HG03159 (cell line): ENCODE results near the gene PSMC5.

Source experiments
- ATAC-seq: cut with Tn5 transposase; IDR thresholded peaks from one replicate; pipeline ENCODE4 v1.9.1; 2021; ENCODE audit warnings: mild to moderate bottlenecking, moderate library complexity; ENCODE audit not compliant: unreplicated experiment

PSMC5 gene

DNA sequence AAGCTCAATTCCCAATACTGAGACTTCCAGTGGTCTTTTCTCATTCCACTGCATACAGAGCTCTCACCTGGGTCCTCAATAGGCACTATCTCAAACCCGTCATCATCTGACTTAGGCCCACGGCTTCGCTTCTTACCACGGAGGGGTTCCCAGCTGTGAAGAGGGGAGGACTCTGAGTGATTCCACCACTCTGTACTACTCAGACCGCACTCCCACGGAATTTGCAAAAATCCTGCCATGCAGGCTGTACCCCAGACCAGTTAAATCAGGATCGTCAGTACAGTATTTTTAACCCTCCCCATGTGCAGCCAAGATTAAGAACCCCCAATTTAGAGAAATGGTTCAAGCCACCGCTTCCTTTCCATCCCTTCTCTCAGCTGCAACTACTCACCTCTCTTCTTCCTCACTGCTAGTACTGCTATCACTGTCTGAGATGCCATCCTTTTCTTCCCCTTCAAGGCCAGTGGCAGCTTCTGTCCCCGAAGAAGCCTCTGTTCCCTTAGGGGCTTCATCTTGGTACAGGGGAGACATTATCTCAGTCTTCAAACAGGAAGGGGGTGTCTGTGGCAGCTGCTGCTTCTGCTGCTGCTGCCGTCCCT lies 6.2 kb upstream of the PSMC5 start:
- no peak for ATAC-seq

- ATAC-seq, result no peak
These were observed 5.4 kb upstream of the PSMC5 start for GRCh38 chr17:63821804-63822203.

- ATAC-seq, result no peak
These were observed 4.7 kb upstream of the PSMC5 start for GRCh38 chr17:63822537-63822936.

DNA sequence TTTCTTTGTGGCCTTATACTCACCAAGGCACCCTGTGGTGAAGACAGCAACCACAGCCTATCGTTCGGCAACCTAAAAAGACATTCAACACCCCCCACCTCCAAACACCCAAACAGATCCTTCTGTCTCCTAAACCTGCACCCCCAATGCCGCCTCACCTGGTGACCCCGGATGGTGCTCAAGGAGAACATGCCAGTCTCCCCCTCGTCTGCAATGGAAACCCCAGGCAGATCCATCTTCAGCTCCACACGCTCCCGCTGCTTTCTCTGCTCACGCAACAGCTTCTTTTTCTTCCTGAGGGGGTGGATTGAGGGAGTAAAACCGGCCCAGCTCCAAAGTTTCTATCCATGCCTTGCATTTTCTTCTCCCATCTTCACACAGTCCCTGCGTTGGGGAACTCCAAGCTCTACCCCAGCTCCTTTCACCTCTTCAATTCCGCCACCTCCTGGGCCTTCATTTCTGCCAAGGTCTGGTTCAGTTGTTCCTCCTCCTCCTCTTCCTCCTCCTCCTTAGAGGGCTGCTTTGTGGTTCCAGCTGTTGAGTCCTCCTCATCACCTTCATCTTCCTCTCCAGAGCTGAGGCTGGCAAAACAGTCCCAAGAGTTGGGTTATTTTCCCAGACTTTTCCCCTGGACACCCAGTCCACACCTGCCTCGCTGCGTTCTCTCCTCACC lies 3.4 kb upstream of the PSMC5 start:
- ATAC-seq, result no peak

GRCh38 chr17:63824362-63824761 lies 2.9 kb upstream of the PSMC5 start:
- ATAC-seq, result no peak

- peak; percentile 8 for ATAC-seq
These were observed 696 bp upstream of the PSMC5 start for GRCh38 chr17:63826468-63827001.

DNA sequence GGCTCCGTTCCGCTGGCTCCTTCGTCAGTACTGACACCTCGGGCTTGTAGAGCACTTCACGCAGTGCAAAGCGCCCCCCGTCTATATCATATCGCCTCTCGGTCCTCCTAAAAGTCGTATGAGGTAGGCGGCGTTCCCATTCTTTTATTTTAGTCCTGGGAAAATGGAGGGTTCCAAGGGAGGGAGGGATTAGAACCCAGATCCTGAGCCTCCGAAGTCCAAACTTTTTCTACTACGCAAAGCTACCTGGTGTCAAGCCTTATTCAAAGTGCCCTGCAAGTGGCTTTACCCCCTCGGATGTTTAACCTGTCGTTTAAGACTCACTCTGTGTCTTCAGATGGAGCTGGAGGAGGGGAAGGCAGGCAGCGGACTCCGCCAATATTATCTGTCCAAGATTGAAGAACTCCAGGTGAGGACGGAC lies 580 bp downstream of the PSMC5 start:
- ATAC-seq, result no peak

DNA sequence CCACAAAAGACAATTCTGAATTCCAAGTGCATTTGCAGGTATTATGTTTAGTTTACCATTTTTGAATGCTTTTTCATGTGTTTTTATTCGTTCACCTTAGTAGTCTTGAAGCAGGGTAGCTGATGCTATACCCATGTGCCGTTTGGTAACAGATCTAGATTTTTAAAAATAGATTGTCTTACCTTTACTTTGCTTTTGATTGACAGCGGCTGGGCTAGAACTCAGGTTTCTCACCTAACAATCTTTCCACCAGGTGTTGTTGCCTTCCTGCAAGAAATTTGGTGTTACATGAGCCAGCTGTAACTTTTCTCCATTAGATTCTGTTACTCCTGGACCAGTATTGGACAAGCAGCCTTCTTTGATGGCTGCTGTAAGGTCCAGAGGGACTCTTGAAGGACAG lies 1.7 kb downstream of the PSMC5 start:
- no peak for ATAC-seq

GRCh38 chr17:63830278-63830677 lies 3.0 kb downstream of the PSMC5 start:
- ATAC-seq, result no peak

- no peak for ATAC-seq
These were observed 3.8 kb downstream of the PSMC5 start for GRCh38 chr17:63830904-63831491.

- ATAC-seq, result no peak
These were observed 4.3 kb downstream of the PSMC5 start for GRCh38 chr17:63831505-63831904.

GRCh38 chr17:63832014-63832413 lies 4.8 kb downstream of the PSMC5 start:
- ATAC-seq, result no peak

DNA sequence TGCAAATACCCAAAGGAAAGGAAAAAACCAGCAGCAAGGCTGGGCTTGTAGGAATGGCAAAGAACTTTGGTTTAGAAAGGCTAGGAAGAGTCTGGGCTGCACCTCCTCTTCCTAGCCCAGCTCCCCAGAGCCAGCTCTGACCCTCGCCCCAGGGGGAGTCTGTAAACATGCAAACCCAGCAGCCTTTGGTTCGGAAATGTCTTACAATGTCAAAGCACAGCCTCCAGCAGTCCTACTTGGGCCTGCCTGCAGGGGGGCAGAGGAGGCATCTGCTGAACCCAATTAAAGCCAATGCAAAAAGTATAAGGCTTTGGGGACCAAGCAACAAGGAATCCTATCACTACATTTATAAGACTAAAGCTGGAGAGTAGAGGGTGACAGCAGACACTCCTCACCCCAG lies 5.2 kb downstream of the PSMC5 start:
- no peak for ATAC-seq

GRCh38 chr17:63833026-63833740 lies 6.0 kb downstream of the PSMC5 start:
- ATAC-seq, result no peak

GRCh38 chr17:63833741-63834373 lies 6.6 kb downstream of the PSMC5 start:
- no peak for ATAC-seq

- ATAC-seq, result no peak
These were observed 7.4 kb downstream of the PSMC5 start for GRCh38 chr17:63834431-63835166.

- no peak for ATAC-seq
These were observed 8.0 kb downstream of the PSMC5 start for GRCh38 chr17:63835167-63835720.

DNA sequence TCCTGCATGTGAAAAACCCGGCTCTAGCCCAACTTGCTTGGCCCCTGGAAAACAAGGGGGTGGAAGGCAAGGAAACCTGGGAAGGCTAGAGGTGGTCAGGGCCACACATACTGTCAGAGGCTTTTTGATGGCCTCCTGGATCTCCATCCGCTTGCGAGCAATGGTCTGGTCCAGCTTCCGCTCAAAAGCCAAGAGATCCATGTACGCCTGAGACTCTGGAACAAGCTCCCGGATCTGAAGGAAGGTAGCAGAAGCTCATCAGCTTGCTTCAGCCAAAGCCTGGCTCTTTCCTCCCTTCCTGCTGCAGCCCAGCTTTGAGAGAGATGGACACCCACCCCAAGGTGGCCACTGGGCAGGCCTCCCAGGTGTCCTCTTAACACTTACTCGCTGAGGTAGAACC lies 9.6 kb downstream of the PSMC5 start:
- ATAC-seq, result no peak

GRCh38 chr17:63837480-63837879 lies 10.2 kb downstream of the PSMC5 start:
- no peak for ATAC-seq

DNA sequence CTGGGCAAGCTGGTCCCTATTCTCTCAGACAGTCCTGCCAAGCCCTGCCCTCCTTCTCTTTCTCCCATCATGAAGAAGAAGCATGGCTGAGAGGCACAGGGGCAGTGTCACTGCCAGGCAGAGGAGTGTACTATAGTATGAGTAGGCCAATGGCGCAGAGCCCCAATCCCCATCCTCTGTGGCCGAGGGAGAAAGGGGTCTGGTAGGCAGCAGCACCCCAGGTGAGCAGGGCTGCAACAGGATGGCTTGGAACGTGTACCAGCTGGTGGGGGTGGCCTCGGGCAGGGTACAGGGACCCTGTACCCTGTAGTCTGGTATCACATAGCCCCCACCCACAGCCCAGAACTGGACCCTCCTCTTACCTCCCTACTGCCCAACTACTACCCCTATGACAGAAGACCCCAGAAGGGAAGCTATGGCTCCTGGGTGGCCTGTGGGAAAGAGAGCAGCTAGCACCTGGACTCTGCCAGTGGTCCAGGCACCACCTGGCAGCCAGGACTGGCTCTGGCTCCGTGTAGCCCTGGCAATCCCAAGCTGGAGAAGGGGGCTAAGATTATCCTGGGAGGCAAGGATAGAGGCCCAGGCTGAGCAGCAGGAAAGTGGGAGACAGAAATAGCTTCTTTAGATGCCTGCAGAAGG lies 10.8 kb downstream of the PSMC5 start:
- ATAC-seq, result no peak
